ENCODE measurements around the gene ASH1L. TPM values are rescaled to one million over a fixed set of nuclear protein-coding genes. Genes with fewer than 3 reads are reported as not detected.

Gene ASH1L
- total and polyA plus RNA-seq, 2 experiments from 2014 or later = 23.6 to 24.7 TPM

DNA sequence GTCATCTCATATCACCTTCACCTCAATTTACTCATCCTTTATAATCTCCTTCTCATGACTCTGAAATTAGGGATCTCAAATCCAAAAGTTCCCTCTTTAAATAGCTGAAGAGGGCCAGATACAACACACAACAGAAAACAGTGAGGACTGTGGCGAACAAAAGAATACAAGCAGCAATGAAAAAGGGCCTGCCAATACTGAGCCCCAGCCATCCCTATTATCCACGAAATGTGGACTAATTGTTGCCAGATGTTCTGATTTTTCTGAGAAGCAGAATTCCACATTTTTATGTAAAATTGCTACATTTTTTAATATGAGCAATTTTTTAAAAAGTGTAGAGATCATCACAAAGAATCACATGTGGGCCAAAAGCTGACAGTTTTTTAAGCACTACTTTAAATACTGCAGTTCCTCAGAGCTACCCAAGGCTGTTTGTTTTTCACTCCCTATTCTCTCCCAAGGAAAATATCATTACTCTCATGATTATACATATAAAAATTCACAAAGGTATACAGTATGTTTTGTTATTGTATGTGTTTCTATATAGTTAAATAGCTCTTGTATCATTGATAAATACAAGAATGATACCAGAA, 90.0 kb downstream of the ASH1L start:
- H3K4me1 Mint-ChIP-seq = no peaks in the 10 kb centered on the region
- Histone ChIP-seq H3K27me3 (ENCODE audit: insufficient read depth) (no peaks in the 10 kb centered on the region), H3K27ac (ENCODE audit: low read depth) (no peak overlapping the region), H3F3A (replicated peaks; ENCODE audit: low read depth) (no peaks in the 10 kb centered on the region), H3K4me1 (ENCODE audit: insufficient read depth) (no peaks in the 10 kb centered on the region), H3K36me3 (ENCODE audit: insufficient read depth) (peaks cover 11% of the 10 kb centered on the region; the same call in 1 of the 2 replicates), H3K4me3 (no peak overlapping the region), H3K4me2 (no peak overlapping the region), H2AFZ (no peak overlapping the region), H3K79me2 (replicated peaks; ENCODE audit: insufficient read depth) (peaks cover 16% of the 10 kb centered on the region), H3K9me2 (ENCODE audit: insufficient read depth) (no peaks in the 10 kb centered on the region), H4K20me1 (replicated peaks; ENCODE audit: insufficient read depth) (no peaks in the 10 kb centered on the region)
- peaks cover 45% of the 10 kb centered on the region for H3K36me3 Mint-ChIP-seq (ENCODE audit: low read depth)
- ATAC-seq = no peak
- TF ChIP-seq ZNF331 (CRISPR knock-in tag; IDR thresholded peaks at IDR 0.05; ENCODE audit: low read depth) (no peak), JUNB (IDR thresholded peaks at IDR 0.05; ENCODE audit: unreplicated experiment) (no peak), EZH2phosphoT487 (IDR thresholded peaks at IDR 0.05; ENCODE audit: unreplicated experiment) (no peak), POLR2AphosphoS5 (IDR thresholded peaks at IDR 0.05; ENCODE audit: low read depth) (no peak), STAT1 (IDR thresholded peaks at IDR 0.05; ENCODE audit: unreplicated experiment) (no peak), NANOG (IDR thresholded peaks at IDR 0.05; ENCODE audit: borderline replicate concordance) (no peak), ZNF114 (CRISPR knock-in tag; IDR thresholded peaks at IDR 0.05) (no peak), CREB1 (CRISPR knock-in tag; IDR thresholded peaks at IDR 0.05; ENCODE audit: low read depth) (no peak), EZH2 (IDR thresholded peaks at IDR 0.05; ENCODE audit: low read depth, unreplicated experiment) (no peak)
- TF ChIP-seq, protein P1, sequence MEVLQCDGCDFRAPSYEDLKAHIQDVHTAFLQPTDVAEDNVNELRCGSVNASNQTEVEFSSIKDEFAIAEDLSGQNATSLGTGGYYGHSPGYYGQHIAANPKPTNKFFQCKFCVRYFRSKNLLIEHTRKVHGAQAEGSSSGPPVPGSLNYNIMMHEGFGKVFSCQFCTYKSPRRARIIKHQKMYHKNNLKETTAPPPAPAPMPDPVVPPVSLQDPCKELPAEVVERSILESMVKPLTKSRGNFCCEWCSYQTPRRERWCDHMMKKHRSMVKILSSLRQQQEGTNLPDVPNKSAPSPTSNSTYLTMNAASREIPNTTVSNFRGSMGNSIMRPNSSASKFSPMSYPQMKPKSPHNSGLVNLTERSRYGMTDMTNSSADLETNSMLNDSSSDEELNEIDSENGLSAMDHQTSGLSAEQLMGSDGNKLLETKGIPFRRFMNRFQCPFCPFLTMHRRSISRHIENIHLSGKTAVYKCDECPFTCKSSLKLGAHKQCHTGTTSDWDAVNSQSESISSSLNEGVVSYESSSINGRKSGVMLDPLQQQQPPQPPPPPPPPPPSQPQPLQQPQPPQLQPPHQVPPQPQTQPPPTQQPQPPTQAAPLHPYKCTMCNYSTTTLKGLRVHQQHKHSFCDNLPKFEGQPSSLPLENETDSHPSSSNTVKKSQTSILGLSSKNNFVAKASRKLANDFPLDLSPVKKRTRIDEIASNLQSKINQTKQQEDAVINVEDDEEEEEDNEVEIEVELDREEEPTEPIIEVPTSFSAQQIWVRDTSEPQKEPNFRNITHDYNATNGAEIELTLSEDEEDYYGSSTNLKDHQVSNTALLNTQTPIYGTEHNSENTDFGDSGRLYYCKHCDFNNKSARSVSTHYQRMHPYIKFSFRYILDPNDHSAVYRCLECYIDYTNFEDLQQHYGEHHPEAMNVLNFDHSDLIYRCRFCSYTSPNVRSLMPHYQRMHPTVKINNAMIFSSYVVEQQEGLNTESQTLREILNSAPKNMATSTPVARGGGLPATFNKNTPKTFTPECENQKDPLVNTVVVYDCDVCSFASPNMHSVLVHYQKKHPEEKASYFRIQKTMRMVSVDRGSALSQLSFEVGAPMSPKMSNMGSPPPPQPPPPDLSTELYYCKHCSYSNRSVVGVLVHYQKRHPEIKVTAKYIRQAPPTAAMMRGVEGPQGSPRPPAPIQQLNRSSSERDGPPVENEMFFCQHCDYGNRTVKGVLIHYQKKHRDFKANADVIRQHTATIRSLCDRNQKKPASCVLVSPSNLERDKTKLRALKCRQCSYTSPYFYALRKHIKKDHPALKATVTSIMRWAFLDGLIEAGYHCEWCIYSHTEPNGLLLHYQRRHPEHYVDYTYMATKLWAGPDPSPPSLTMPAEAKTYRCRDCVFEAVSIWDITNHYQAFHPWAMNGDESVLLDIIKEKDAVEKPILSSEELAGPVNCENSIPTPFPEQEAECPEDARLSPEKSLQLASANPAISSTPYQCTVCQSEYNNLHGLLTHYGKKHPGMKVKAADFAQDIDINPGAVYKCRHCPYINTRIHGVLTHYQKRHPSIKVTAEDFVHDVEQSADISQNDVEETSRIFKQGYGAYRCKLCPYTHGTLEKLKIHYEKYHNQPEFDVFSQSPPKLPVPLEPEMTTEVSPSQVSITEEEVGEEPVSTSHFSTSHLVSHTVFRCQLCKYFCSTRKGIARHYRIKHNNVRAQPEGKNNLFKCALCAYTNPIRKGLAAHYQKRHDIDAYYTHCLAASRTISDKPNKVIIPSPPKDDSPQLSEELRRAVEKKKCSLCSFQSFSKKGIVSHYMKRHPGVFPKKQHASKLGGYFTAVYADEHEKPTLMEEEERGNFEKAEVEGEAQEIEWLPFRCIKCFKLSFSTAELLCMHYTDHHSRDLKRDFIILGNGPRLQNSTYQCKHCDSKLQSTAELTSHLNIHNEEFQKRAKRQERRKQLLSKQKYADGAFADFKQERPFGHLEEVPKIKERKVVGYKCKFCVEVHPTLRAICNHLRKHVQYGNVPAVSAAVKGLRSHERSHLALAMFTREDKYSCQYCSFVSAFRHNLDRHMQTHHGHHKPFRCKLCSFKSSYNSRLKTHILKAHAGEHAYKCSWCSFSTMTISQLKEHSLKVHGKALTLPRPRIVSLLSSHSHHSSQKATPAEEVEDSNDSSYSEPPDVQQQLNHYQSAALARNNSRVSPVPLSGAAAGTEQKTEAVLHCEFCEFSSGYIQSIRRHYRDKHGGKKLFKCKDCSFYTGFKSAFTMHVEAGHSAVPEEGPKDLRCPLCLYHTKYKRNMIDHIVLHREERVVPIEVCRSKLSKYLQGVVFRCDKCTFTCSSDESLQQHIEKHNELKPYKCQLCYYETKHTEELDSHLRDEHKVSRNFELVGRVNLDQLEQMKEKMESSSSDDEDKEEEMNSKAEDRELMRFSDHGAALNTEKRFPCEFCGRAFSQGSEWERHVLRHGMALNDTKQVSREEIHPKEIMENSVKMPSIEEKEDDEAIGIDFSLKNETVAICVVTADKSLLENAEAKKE (CRISPR knock-in tag; IDR thresholded peaks at IDR 0.05) = no peak
- TF ChIP-seq, protein P2, sequence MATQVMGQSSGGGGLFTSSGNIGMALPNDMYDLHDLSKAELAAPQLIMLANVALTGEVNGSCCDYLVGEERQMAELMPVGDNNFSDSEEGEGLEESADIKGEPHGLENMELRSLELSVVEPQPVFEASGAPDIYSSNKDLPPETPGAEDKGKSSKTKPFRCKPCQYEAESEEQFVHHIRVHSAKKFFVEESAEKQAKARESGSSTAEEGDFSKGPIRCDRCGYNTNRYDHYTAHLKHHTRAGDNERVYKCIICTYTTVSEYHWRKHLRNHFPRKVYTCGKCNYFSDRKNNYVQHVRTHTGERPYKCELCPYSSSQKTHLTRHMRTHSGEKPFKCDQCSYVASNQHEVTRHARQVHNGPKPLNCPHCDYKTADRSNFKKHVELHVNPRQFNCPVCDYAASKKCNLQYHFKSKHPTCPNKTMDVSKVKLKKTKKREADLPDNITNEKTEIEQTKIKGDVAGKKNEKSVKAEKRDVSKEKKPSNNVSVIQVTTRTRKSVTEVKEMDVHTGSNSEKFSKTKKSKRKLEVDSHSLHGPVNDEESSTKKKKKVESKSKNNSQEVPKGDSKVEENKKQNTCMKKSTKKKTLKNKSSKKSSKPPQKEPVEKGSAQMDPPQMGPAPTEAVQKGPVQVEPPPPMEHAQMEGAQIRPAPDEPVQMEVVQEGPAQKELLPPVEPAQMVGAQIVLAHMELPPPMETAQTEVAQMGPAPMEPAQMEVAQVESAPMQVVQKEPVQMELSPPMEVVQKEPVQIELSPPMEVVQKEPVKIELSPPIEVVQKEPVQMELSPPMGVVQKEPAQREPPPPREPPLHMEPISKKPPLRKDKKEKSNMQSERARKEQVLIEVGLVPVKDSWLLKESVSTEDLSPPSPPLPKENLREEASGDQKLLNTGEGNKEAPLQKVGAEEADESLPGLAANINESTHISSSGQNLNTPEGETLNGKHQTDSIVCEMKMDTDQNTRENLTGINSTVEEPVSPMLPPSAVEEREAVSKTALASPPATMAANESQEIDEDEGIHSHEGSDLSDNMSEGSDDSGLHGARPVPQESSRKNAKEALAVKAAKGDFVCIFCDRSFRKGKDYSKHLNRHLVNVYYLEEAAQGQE (IDR thresholded peaks at IDR 0.05; ENCODE audit: unreplicated experiment) = no peak
- TF ChIP-seq, protein P3, sequence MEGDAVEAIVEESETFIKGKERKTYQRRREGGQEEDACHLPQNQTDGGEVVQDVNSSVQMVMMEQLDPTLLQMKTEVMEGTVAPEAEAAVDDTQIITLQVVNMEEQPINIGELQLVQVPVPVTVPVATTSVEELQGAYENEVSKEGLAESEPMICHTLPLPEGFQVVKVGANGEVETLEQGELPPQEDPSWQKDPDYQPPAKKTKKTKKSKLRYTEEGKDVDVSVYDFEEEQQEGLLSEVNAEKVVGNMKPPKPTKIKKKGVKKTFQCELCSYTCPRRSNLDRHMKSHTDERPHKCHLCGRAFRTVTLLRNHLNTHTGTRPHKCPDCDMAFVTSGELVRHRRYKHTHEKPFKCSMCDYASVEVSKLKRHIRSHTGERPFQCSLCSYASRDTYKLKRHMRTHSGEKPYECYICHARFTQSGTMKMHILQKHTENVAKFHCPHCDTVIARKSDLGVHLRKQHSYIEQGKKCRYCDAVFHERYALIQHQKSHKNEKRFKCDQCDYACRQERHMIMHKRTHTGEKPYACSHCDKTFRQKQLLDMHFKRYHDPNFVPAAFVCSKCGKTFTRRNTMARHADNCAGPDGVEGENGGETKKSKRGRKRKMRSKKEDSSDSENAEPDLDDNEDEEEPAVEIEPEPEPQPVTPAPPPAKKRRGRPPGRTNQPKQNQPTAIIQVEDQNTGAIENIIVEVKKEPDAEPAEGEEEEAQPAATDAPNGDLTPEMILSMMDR (conservative IDR thresholded peaks at IDR 0.05; ENCODE audit: low read depth in 2 of 2) = no peak
- TF ChIP-seq, protein P4, sequence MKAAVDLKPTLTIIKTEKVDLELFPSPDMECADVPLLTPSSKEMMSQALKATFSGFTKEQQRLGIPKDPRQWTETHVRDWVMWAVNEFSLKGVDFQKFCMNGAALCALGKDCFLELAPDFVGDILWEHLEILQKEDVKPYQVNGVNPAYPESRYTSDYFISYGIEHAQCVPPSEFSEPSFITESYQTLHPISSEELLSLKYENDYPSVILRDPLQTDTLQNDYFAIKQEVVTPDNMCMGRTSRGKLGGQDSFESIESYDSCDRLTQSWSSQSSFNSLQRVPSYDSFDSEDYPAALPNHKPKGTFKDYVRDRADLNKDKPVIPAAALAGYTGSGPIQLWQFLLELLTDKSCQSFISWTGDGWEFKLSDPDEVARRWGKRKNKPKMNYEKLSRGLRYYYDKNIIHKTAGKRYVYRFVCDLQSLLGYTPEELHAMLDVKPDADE (IDR thresholded peaks at IDR 0.05) = no peak
- no peak overlapping the region for H3K4me3 Mint-ChIP-seq
- no peak for DNase-seq (ENCODE audit: low spot score)
- peaks cover 23% of the 10 kb centered on the region for H3K9me3 Mint-ChIP-seq
- peaks cover 1% of the 10 kb centered on the region for H3K27me3 Mint-ChIP-seq (ENCODE audit: insufficient read depth, low read depth, poor library complexity)
- no peak overlapping the region for H3K27ac Mint-ChIP-seq

Data from GM23338 (cell line).